ENCODE results near the gene PRRC2B.
"Not testable (repeated sequence)": the region's sequence is repeated elsewhere in the genome, so short reads cannot be mapped to it uniquely, and the experiment has no call there.

PRRC2B gene

DNA sequence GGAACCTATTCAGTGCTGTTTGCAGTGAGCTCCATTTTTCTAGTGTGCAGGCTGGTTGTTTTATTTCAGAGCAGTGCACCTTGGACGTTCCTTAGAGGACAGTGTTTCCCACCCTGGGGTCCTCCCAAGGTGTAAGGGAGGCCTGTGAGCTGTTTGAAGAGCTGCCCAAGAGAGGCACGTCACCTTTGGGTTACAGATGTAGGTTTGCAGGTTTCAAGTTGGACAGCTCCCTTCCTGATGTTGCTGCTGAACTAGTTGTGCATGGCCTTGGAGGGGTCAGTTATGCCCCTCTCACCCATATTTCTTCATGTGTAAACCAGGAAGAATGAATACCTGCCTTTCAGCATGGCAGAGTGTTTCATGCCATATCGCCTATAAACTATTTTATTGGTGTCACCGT is 74.1 kb downstream of the PRRC2B start:
- TF ChIP-seq, protein P1, sequence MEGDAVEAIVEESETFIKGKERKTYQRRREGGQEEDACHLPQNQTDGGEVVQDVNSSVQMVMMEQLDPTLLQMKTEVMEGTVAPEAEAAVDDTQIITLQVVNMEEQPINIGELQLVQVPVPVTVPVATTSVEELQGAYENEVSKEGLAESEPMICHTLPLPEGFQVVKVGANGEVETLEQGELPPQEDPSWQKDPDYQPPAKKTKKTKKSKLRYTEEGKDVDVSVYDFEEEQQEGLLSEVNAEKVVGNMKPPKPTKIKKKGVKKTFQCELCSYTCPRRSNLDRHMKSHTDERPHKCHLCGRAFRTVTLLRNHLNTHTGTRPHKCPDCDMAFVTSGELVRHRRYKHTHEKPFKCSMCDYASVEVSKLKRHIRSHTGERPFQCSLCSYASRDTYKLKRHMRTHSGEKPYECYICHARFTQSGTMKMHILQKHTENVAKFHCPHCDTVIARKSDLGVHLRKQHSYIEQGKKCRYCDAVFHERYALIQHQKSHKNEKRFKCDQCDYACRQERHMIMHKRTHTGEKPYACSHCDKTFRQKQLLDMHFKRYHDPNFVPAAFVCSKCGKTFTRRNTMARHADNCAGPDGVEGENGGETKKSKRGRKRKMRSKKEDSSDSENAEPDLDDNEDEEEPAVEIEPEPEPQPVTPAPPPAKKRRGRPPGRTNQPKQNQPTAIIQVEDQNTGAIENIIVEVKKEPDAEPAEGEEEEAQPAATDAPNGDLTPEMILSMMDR (IDR thresholded peaks at IDR 0.05; ENCODE audit: control insufficient read depth, extremely low read depth, insufficient read depth) = no peak
- H3K4me3 ChIP-seq (ENCODE audit: low read depth, low read length) = no peak overlapping the region
- DNase-seq (ENCODE audit: low read depth) = no peak

DNA sequence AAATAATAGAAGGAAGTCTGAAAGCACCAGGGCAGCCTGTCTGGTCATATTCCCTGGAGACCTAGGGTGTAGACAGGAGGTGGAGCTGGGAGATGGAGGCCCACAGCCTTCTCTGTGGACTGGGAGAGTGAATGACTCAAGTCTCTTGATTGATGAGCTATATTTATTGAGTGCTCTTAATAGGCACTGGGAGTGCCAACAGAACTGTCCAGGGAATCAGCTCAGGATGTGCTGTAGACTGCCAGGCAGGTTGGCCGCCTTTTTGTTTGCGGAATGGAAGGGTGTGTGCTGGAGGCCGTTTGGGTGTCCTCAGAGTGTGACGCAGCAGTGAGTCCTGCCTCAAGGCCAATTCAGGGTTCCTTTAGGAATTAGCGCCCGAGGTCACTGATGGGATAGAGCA is 75.5 kb downstream of the PRRC2B start:
- no peak overlapping the region for H3K4me3 ChIP-seq (ENCODE audit: low read depth, low read length)
- peak; percentile 88 for DNase-seq (ENCODE audit: low read depth)
- TF ChIP-seq, protein P1 (IDR thresholded peaks at IDR 0.05; ENCODE audit: control insufficient read depth, extremely low read depth, insufficient read depth) = no peak

DNA sequence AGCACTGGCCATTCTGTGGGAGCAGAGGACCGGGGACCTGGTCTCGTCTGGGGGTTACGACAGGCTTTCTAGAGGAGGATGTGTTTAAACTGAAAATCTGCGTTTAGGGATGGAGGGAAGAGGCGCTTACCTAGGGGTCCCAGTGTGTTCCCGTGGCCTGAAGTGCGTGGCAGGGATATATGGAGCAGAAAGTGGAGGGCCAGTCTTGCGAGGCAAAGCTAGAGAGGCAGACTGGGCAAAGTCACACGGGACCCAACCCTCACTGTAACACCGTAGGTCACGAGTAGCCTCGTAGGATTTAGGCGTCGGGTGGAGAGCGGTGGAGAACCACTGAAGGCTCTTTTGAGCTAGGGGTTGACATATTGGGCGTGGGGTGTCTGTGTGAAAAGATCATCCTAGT is 76.1 kb downstream of the PRRC2B start:
- no peak for DNase-seq (ENCODE audit: low read depth)
- TF ChIP-seq, protein P1 (IDR thresholded peaks at IDR 0.05; ENCODE audit: control insufficient read depth, extremely low read depth, insufficient read depth) = no peak

DNA sequence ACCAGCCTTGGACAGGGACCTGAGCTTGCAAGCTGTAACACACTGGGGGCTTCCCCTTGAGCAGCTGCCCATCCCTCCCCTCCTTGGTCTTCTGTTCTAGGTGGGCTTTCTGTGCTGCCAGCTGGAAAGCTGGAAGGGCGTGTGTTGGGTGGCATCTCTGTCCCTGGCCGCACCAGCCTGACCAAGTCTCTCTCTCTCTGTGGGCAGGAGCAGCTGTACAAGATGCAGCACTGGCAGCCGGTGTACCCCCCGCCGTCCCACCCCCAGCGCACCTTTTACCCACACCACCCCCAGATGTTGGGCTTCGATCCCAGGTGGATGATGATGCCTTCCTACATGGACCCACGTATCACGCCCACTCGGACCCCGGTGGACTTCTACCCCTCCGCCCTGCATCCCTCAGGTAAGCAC is 76.7 kb downstream of the PRRC2B start:
- no peak for DNase-seq (ENCODE audit: low read depth)
- TF ChIP-seq, protein P1 (IDR thresholded peaks at IDR 0.05; ENCODE audit: control insufficient read depth, extremely low read depth, insufficient read depth) = no peak

More for the DNA sequence above, 76.1 kb downstream of the PRRC2B start:
- H3K4me3 ChIP-seq (ENCODE audit: low read depth, low read length) = no peak overlapping the region

DNA sequence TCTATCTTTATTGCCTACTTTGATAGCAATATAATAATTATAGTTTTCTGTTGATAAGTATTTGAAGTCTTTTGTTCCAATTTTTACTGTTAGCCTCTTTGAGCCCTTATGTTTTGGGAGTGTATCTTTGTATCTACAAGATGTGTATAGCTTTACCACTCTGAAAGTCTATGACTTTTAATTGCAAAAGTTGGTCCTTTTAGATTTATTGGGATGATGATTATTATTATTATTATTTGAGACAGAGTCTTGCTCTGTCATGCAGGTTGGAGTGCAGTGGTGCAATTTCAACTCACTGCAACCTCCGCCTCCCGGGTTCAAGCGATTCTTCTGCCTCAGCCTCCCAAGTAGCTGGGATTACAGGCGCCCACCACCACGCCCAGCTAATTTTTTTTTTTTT is 78.2 kb downstream of the PRRC2B start:
- H3K4me3 ChIP-seq (ENCODE audit: low read depth, low read length); DNase-seq (ENCODE audit: low read depth): not testable (repeated sequence)

More for the DNA sequence above, 76.7 kb downstream of the PRRC2B start:
- H3K4me3 ChIP-seq (ENCODE audit: low read depth, low read length) = no peak overlapping the region

DNA sequence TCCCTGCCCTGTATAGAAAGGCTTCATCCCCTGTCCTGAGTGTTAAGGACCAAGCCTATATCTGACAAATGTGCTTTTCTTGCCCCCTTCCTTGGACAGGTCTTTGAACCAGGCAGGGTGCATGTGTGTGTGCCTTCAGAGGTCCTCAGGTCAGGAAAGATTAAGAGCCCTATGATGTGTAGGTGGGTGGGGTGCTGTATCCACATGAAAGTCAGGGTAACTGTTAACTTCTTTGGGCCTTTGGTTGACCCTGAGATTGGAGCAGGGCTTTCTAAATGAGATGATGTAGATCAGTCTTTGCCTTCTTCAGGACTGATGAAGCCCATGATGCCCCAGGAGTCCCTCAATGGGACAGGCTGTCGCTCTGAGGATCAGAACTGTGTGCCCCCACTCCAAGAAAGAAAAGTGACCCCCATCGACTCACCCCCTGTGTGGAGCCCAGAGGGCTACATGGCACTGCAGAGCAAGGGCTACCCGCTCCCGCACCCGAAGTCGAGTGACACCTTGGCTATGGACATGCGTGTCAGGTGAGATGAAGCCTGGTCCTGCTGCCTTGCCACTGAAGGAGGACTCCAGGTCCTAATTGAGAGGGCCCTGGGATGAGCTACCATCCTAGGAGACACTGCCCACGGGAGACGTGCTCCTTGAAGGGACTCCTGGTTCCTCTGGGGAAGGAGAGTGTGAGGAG is 79.5 kb downstream of the PRRC2B start:
- no peak for DNase-seq (ENCODE audit: low read depth)
- TF ChIP-seq, protein P1 (IDR thresholded peaks at IDR 0.05; ENCODE audit: control insufficient read depth, extremely low read depth, insufficient read depth) = no peak
- H3K4me3 ChIP-seq (ENCODE audit: low read depth, low read length) = no peak overlapping the region

DNA sequence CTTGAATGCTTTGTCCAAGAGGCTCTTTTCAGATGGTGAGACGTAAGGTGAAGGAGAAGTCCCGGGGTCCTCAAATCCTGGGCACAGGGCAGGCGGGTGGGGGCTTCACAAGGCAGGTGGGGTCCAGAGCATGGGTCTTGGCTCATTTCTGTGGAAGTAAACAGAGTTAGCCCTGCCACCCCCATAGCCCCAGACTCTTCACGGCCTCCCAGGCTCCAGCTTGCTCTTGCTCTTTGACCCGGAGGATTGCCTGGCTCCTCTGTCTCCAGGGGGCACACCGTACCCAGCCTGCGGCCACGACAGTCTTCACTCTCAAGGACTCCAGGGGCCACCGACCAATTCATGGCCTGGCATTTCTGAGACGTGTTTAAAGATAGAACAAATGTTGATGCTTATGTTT is 80.0 kb downstream of the PRRC2B start:
- DNase-seq (ENCODE audit: low read depth) = no peak
- TF ChIP-seq, protein P1 (IDR thresholded peaks at IDR 0.05; ENCODE audit: control insufficient read depth, extremely low read depth, insufficient read depth) = no peak
- no peak overlapping the region for H3K4me3 ChIP-seq (ENCODE audit: low read depth, low read length)

Data from LNCaP clone FGC (cell line).